Lower lobe of right lung (tissue), 2 donors: ENCODE results near the gene NKAIN2. TPM values are rescaled to one million over a fixed set of nuclear protein-coding genes. Genes with fewer than 3 reads are reported as not detected.

ENCODE experiments used
- ATAC-seq, 2 donors: fragments of 200-7000 bp; cut with Tn5 transposase; one replicate each; pipeline ENCODE4 v1.9.1; 2020 to 2022; ENCODE audit warnings: mild to moderate bottlenecking in 2 of 2, moderate library complexity in 2 of 2
- DNase-seq: peaks from one replicate; pipeline ENCODE4 v3.0.0-alpha.2; 2020
- H3K27ac ChIP-seq: fragments of 200-600 bp; one replicate; pipeline ENCODE4 v1.8.0; 2022
- H3K27me3 ChIP-seq: fragments of 200-600 bp; one replicate; pipeline ENCODE4 v1.8.0; 2022; ENCODE audit warnings: low read depth
- H3K36me3 ChIP-seq: fragments of 200-600 bp; one replicate; pipeline ENCODE4 v1.8.0; 2022; ENCODE audit warnings: mild to moderate bottlenecking
- H3K4me1 ChIP-seq: fragments of 200-600 bp; one replicate; pipeline ENCODE4 v1.8.0; 2022
- H3K4me3 ChIP-seq: fragments of 200-600 bp; one replicate; pipeline ENCODE4 v1.8.0; 2022; ENCODE audit warnings: mild to moderate bottlenecking
- H3K9me3 ChIP-seq: fragments of 200-600 bp; one replicate; pipeline ENCODE4 v1.8.0; 2022
- intact Hi-C: fragments of 100-400 bp; cut with DNase I; formaldehyde crosslinking; loops from one replicate; pipeline ENCODE4 v1.11.0; 2022
- total RNA-seq: library from RNA; stranded (reverse); fragmentation: NEBNext Ultra II Directional; extraction: Animal tissue kit (Norgen Biotek cat#: 25700); gene quantifications from one replicate; pipeline ENCODE4 v1.2.1, GENCODE V29; 2021
- TF ChIP-seq, protein P1 (sequence below): fragments of 200-600 bp; IDR thresholded peaks from one replicate; pipeline ENCODE4 v1.8.0; 2022; ENCODE audit warnings: antibody characterized with exemption, mild to moderate bottlenecking
- donor health status: DM: no; HTN: yes; CAD: no; lungs with severe emphysema.

Gene NKAIN2
- total RNA-seq, 1 donor from 2014 or later, result 0.12 TPM

DNA sequence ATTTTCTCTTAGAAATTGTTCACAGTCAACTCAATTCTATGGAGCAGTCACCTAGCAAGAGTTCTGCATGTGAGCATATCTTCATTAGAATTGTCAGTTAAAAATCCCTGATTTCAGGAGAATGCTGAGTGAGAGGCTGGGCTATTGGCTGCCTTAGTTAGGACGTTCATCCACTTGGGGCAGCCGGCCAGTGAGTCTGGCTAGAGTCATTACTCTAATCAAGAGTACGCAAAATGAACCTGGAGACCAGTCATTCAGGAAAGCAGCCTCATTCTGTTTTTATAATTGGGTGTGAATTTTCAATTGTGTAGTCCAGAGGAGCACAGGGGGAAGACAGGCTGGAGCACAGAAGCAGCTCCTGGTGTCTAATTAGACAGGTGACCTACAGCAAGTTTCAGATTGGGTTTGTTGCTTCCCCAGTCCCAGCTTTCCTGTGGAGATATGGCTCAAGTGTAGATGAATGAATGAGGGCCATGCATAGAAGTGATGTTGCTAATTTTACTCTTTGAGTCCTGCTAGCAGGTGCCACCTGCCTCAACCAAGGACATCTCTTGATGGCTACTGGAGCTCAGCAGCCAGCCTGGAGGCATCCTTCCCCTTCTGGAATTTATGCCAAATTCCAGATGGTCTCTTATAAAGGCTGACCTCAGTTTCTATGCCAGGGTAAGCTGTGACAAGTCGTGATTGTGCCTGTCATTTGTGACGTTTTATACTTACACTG is 265.7 kb downstream of the NKAIN2 start:
- Histone ChIP-seq H3K36me3 (no peaks in the 10 kb centered on the region), H3K9me3 (no peaks in the 10 kb centered on the region), H3K27me3 (no peaks in the 10 kb centered on the region), H3K4me1 (no peaks in the 10 kb centered on the region), H3K4me3 (no peak overlapping the region), H3K27ac (no peak overlapping the region)
- TF ChIP-seq, protein P1, sequence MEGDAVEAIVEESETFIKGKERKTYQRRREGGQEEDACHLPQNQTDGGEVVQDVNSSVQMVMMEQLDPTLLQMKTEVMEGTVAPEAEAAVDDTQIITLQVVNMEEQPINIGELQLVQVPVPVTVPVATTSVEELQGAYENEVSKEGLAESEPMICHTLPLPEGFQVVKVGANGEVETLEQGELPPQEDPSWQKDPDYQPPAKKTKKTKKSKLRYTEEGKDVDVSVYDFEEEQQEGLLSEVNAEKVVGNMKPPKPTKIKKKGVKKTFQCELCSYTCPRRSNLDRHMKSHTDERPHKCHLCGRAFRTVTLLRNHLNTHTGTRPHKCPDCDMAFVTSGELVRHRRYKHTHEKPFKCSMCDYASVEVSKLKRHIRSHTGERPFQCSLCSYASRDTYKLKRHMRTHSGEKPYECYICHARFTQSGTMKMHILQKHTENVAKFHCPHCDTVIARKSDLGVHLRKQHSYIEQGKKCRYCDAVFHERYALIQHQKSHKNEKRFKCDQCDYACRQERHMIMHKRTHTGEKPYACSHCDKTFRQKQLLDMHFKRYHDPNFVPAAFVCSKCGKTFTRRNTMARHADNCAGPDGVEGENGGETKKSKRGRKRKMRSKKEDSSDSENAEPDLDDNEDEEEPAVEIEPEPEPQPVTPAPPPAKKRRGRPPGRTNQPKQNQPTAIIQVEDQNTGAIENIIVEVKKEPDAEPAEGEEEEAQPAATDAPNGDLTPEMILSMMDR, result no peak
- intact Hi-C loops, result no loop called here
- no peak for ATAC-seq
- no peak for DNase-seq

DNA sequence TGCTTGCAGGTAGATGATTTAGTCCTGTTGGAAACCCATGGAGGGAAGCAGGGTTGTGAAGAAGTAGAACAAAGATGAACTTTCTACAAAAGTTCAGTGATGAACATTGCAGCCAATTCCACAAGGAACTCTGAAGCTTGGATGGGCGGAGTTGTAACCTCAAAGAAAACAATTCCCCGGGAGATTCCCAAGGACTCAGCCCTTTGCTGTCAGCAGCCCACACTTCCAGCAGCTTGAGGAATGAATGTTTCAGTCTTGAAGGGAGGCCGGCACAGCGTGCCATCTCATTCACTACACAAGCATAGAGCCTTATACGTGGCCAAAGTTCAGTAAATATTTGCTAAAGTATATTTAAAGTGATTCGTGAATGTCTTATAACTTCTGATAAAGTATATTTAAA is 269.4 kb downstream of the NKAIN2 start:
- Histone ChIP-seq H3K4me1 (no peaks in the 10 kb centered on the region), H3K27ac (no peak overlapping the region), H3K36me3 (no peaks in the 10 kb centered on the region), H3K27me3 (no peaks in the 10 kb centered on the region), H3K9me3 (no peaks in the 10 kb centered on the region), H3K4me3 (no peak overlapping the region)
- ATAC-seq (no peak), DNase-seq (no peak)
- intact Hi-C loops, result no loop called here
- TF ChIP-seq, protein P1, result no peak

DNA sequence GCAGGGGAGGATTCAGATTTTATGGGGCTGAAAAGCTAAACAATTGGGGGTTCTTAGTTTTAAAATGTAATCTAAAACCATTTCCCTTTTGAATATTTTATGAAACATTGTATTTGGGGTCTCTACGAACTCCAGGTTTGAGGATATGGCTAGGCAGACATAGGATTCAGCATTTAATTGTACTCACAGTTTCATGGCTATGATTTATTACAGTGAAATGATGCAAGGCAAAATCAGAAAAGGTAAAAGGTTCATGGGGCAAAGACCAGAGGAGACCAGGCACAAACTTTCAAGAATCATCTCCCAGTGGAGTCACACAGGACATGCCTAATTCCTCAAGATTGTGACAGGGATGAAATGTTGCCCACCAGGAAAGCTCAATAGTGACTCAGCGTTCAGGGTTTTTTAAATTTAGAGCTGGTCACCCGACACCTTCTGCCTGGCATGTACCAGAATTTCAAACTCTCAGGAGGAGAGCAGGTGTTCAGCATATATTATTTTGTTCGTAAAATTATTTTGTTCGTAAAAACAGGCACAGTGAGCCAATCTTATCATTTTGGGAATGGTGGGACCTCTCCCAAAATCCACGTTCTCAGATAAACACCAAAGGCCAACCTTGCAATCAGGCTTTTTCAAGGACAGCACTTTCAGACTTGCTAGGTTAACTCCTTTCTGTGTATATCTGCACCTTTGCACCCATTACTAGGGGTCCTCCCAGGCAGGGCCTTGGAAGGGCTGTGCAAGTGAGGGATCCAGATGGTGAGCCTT is 270.3 kb downstream of the NKAIN2 start:
- intact Hi-C loops, result no loop called here
- H3K4me1 ChIP-seq, result no peaks in the 10 kb centered on the region
- no peaks in the 10 kb centered on the region for H3K27me3 ChIP-seq
- no peak overlapping the region for H3K4me3 ChIP-seq
- DNase-seq, result no peak
- no peak for ATAC-seq
- H3K36me3 ChIP-seq, result no peaks in the 10 kb centered on the region
- no peaks in the 10 kb centered on the region for H3K9me3 ChIP-seq
- TF ChIP-seq, protein P1, result no peak
- H3K27ac ChIP-seq, result no peak overlapping the region

DNA sequence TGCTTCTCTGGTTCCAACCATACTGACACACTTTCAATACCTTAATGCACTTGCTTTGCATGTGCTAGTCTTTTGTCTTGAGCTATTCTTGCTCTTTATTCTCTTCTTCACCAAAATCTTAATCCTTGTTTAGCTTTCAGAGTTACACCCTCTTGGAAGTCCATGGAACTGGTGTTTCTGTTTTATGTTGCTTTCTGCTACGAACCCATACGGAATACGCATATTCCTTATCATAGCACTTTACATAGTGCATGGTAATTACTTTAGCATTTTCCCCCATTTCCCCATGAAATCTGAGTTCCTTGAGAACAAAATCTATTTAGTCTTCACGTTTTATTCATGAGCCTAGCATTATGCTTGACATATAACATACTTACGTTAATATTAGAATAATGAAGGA is 270.9 kb downstream of the NKAIN2 start:
- Histone ChIP-seq H3K27me3 (no peaks in the 10 kb centered on the region), H3K4me1 (no peaks in the 10 kb centered on the region), H3K36me3 (no peaks in the 10 kb centered on the region), H3K4me3 (no peak overlapping the region), H3K9me3 (no peaks in the 10 kb centered on the region), H3K27ac (no peak overlapping the region)
- TF ChIP-seq, protein P1, result no peak
- intact Hi-C loops, result no loop called here
- ATAC-seq (no peak), DNase-seq (no peak)

DNA sequence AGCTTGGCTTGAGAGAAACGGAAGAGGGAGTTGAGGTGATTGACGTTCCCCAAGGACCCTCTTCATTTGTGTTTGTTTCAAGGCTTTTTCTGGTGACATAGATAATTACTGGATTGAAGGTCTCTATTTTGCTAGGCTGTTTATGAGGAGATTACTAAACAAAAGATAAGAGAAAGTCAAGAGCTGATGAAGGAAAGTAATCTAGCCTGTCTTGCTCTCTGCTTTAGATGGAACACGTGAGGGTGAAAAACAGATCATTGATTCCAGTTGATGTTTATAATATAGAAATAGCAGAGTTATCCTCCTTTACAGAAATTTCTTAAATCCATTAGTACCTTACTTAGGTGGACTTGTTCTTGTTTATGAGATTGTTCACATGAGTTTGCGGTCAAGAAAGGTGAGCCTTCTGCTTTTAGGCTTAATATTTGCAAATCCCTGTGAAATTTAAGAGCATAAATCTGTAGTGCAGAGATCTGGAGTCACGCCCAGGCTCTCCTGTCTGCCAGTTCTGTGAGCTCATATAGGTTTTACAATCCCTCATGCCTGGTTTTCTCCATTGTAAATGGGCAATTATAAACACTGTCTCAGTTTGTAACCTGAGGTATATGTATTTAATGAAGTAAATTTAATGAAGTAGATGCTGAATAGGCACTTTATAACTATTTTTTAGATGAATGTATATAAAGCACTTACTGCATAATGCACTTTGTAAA is 272.8 kb downstream of the NKAIN2 start:
- H3K36me3 ChIP-seq, result no peaks in the 10 kb centered on the region
- intact Hi-C loops, result no loop called here
- no peak overlapping the region for H3K4me3 ChIP-seq
- H3K27me3 ChIP-seq, result no peaks in the 10 kb centered on the region
- TF ChIP-seq, protein P1, result no peak
- no peak overlapping the region for H3K27ac ChIP-seq
- H3K9me3 ChIP-seq, result no peaks in the 10 kb centered on the region
- DNase-seq (no peak), ATAC-seq (no peak)
- H3K4me1 ChIP-seq, result no peaks in the 10 kb centered on the region
